Esophagus muscularis mucosa (tissue), 4 donors: ENCODE measurements around the gene RTTN.

ENCODE experiments used
- CTCF ChIP-seq, 3 experiments: fragments of 200-600 bp in 2 of 3; fragments of 450-650 bp in 1 of 3; sonication (generic) in 2 of 3; IDR thresholded peaks; one replicate each; pipeline ENCODE4 v1.5.1; 2017 to 2019; ENCODE audit warnings: antibody characterized with exemption in 3 of 3, mild to moderate bottlenecking in 2 of 3, moderate library complexity in 1 of 3
- EP300 ChIP-seq: sonication (generic); formaldehyde crosslinking; IDR thresholded peaks from one replicate; pipeline ENCODE4 v1.6.1; 2017; ENCODE audit warnings: antibody characterized with exemption
- POLR2A ChIP-seq: fragments of 450-650 bp; IDR thresholded peaks from one replicate; pipeline ENCODE4 v1.6.1; 2017; ENCODE audit warnings: antibody characterized with exemption, moderate library complexity, mild to moderate bottlenecking, low read depth
- POLR2AphosphoS5 ChIP-seq, 2 donors: sonication (generic); formaldehyde crosslinking; IDR thresholded peaks; one replicate each; pipeline ENCODE4 v1.6.1; 2017; ENCODE audit warnings: antibody characterized with exemption in 2 of 2

GRCh38 chr18:69987870-69988269 is 217.6 kb downstream of the RTTN start:
- no peak for TF ChIP-seq CTCF (IDR thresholded peaks at IDR 0.05)
- TF ChIP-seq POLR2A: no peak
- no peak for TF ChIP-seq POLR2AphosphoS5 (IDR thresholded peaks at IDR 0.05)
- no peak for TF ChIP-seq EP300
